ENCODE measurements around the gene WFS1. TPM values are rescaled to one million over a fixed set of nuclear protein-coding genes. Genes with fewer than 3 reads are reported as not detected.

WFS1 gene
- total and polyA plus RNA-seq, 2 of the 13 experiments (the other 11 are each of a cell fraction or from before 2014, with no cell fraction given), result 39.1 to 42.2 TPM

GRCh38 chr4:6275898-6276806 lies 6.5 kb downstream of the WFS1 start (continued):
- TF ChIP-seq, protein P1, sequence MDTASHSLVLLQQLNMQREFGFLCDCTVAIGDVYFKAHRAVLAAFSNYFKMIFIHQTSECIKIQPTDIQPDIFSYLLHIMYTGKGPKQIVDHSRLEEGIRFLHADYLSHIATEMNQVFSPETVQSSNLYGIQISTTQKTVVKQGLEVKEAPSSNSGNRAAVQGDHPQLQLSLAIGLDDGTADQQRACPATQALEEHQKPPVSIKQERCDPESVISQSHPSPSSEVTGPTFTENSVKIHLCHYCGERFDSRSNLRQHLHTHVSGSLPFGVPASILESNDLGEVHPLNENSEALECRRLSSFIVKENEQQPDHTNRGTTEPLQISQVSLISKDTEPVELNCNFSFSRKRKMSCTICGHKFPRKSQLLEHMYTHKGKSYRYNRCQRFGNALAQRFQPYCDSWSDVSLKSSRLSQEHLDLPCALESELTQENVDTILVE (CRISPR knock-in tag; IDR thresholded peaks at IDR 0.05), result 0 out of 2 replicates have a peak, but pooled peaks have one; percentile 31
- no peak for TF ChIP-seq KLF9 (CRISPR knock-in tag; IDR thresholded peaks at IDR 0.05; ENCODE audit: low read depth)
- 0 out of 2 replicates have a peak, but pooled peaks have one; percentile 6 for TF ChIP-seq HOMEZ (CRISPR knock-in tag; IDR thresholded peaks at IDR 0.05; ENCODE audit: low read depth)
- TF ChIP-seq AGO2 (optimal IDR thresholded peaks at IDR 0.05; ENCODE audit: low read depth, low read length), result peak; percentile 73
- TF ChIP-seq, protein P2, sequence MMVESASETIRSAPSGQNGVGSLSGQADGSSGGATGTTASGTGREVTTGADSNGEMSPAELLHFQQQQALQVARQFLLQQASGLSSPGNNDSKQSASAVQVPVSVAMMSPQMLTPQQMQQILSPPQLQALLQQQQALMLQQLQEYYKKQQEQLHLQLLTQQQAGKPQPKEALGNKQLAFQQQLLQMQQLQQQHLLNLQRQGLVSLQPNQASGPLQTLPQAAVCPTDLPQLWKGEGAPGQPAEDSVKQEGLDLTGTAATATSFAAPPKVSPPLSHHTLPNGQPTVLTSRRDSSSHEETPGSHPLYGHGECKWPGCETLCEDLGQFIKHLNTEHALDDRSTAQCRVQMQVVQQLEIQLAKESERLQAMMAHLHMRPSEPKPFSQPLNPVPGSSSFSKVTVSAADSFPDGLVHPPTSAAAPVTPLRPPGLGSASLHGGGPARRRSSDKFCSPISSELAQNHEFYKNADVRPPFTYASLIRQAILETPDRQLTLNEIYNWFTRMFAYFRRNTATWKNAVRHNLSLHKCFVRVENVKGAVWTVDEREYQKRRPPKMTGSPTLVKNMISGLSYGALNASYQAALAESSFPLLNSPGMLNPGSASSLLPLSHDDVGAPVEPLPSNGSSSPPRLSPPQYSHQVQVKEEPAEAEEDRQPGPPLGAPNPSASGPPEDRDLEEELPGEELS (CRISPR knock-in tag; IDR thresholded peaks at IDR 0.05), result peak; percentile 82
- no peak for TF ChIP-seq ELF4 (CRISPR knock-in tag; IDR thresholded peaks at IDR 0.05; ENCODE audit: borderline replicate concordance)
- TF ChIP-seq ZNF672 (CRISPR knock-in tag; IDR thresholded peaks at IDR 0.05), result no peak
- TF ChIP-seq ZNF207 (IDR thresholded peaks at IDR 0.05; ENCODE audit: borderline replicate concordance), result no peak
- TF ChIP-seq ZBTB26 (CRISPR knock-in tag; IDR thresholded peaks at IDR 0.05; ENCODE audit: borderline replicate concordance), result 0 out of 2 replicates have a peak, but pooled peaks have one; percentile 7
- 0 out of 2 replicates have a peak, but pooled peaks have one; percentile 38 for TF ChIP-seq MEIS1 (CRISPR knock-in tag; IDR thresholded peaks at IDR 0.05; ENCODE audit: borderline replicate concordance)
- 0 out of 2 replicates have a peak, but pooled peaks have one; percentile 50 for TF ChIP-seq ZNF660 (CRISPR knock-in tag; IDR thresholded peaks at IDR 0.05; ENCODE audit: borderline replicate concordance, low read depth)
- TF ChIP-seq ARNTL (CRISPR knock-in tag; IDR thresholded peaks at IDR 0.05), result 0 out of 2 replicates have a peak, but pooled peaks have one; percentile 24
- TF ChIP-seq, protein P3, sequence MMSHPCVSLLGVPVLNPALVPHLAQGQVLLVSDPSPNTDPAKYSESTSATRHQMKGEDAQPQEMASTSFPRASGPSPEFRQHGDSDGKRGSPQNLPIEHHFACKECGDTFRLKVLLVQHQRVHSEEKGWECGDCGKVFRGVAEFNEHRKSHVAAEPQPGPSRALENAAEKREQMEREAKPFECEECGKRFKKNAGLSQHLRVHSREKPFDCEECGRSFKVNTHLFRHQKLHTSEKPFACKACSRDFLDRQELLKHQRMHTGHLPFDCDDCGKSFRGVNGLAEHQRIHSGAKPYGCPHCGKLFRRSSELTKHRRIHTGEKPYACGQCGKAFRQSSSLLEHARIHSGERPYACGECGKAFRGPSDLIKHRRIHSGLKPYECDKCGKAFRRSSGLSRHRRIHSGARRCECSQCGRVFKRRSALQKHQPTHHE (CRISPR knock-in tag; IDR thresholded peaks at IDR 0.05; ENCODE audit: borderline replicate concordance), result no peak
- TF ChIP-seq PHF21A (CRISPR knock-in tag; IDR thresholded peaks at IDR 0.05), result peak; percentile 82
- TF ChIP-seq ZNF317 (CRISPR knock-in tag; IDR thresholded peaks at IDR 0.05), result no peak
- TF ChIP-seq EP300 (IDR thresholded peaks at IDR 0.05; ENCODE audit: low read depth in 2 of 2, low read length in 2 of 2), result peak; percentile 13 to 19; a peak in 2 of 4 replicates
- TF ChIP-seq EP300 (CRISPR knock-in tag; IDR thresholded peaks at IDR 0.05; ENCODE audit: borderline replicate concordance), result no peak
